Effector memory CD4-positive, alpha-beta T cell (primary cell): ENCODE results near the gene DCLK2.

Experiments used
- DNase-seq, 3 donors: peaks; one replicate each; pipeline ENCODE4 v3.0.0-alpha.2; 2020
- H3K27ac ChIP-seq: 2 replicates; pipeline ENCODE4 v1.7.0; 2013; ENCODE audit warnings: mild to moderate bottlenecking, low read length, moderate library complexity; ENCODE audit not compliant: insufficient read depth, poor library complexity, severe bottlenecking
- H3K27me3 ChIP-seq: replicated peaks from 2 replicates; pipeline ENCODE4 v1.7.0; 2013; ENCODE audit warnings: mild to moderate bottlenecking, low read length; ENCODE audit not compliant: insufficient read depth, control insufficient read depth, poor library complexity, severe bottlenecking
- H3K36me3 ChIP-seq: 2 replicates; pipeline ENCODE4 v1.7.0; 2013; ENCODE audit warnings: mild to moderate bottlenecking, low read length, moderate library complexity; ENCODE audit not compliant: control insufficient read depth, insufficient read depth
- H3K4me1 ChIP-seq: 2 replicates; pipeline ENCODE4 v1.7.0; 2013; ENCODE audit warnings: low read length, mild to moderate bottlenecking; ENCODE audit not compliant: control insufficient read depth, insufficient read depth, poor library complexity, severe bottlenecking
- H3K4me3 ChIP-seq: 2 replicates; pipeline ENCODE4 v1.7.0; 2013; ENCODE audit warnings: low read length, low read depth, mild to moderate bottlenecking; ENCODE audit not compliant: insufficient read depth, poor library complexity, severe bottlenecking
- H3K9me3 ChIP-seq: 2 replicates; pipeline ENCODE4 v1.7.0; 2013; ENCODE audit warnings: mild to moderate bottlenecking, low read length, moderate library complexity; ENCODE audit not compliant: control insufficient read depth

Gene DCLK2

GRCh38 chr4:150250998-150251651 is 172.9 kb downstream of the DCLK2 start:
- Histone ChIP-seq H3K27ac (no peak overlapping the region), H3K4me3 (no peak overlapping the region), H3K9me3 (no peaks in the 10 kb centered on the region), H3K4me1 (no peaks in the 10 kb centered on the region), H3K36me3 (no peaks in the 10 kb centered on the region), H3K27me3 (no peaks in the 10 kb centered on the region)
- no peak for DNase-seq

DNA sequence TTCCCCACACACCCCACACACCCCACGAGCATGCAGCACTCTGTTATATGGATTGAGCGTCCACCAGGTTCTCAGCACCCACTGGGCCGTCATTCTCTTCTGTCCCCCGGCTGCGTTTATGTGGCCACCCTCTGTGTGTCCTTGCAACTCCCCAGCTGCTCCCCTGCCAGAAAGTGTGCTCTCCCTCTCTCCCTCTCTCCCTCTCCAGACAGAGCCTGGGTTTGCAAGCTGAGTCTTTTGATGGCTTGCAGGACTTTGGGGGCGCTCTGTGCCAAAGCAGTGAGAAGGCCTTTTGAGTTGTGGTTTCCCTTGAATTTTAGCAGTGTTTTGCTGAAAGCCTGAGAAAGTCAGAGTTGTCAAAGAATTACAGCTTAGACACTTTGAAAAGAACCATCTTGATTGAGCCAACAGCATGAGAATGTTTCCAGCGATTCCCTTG is 173.5 kb downstream of the DCLK2 start:
- H3K27me3 ChIP-seq, result no peaks in the 10 kb centered on the region
- no peaks in the 10 kb centered on the region for H3K9me3 ChIP-seq
- no peak for DNase-seq
- no peak overlapping the region for H3K27ac ChIP-seq
- no peak overlapping the region for H3K4me3 ChIP-seq
- H3K4me1 ChIP-seq, result no peaks in the 10 kb centered on the region
- H3K36me3 ChIP-seq, result no peaks in the 10 kb centered on the region

- H3K27ac ChIP-seq, result no peak overlapping the region
- H3K27me3 ChIP-seq, result no peaks in the 10 kb centered on the region
- no peak for DNase-seq
- no peaks in the 10 kb centered on the region for H3K9me3 ChIP-seq
- H3K36me3 ChIP-seq, result no peaks in the 10 kb centered on the region
- no peak overlapping the region for H3K4me3 ChIP-seq
- no peaks in the 10 kb centered on the region for H3K4me1 ChIP-seq
Observed at GRCh38 chr4:150252306-150252705, 174.1 kb downstream of the DCLK2 start.

DNA sequence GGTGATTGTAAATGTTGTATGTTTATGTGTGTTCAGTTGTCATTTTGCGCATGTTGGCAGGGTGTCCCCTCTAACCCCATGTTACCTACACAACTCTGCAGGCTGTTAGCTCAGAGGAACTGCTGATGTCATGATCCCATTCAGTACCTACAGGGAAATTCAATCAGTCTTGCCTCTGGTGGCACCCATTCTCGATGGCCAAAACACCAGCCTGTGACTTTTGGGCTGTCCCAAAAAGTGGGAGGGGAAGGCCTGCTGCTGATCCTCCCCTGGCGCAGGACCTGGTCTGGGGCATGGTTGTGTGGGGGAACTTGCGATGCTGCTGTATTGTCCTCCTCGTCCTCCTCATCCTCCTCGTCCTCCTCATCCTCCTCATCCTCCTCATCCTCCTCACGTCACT is 174.5 kb downstream of the DCLK2 start:
- Histone ChIP-seq H3K9me3 (no peaks in the 10 kb centered on the region), H3K4me3 (no peak overlapping the region), H3K36me3 (no peaks in the 10 kb centered on the region), H3K4me1 (no peaks in the 10 kb centered on the region), H3K27me3 (no peaks in the 10 kb centered on the region), H3K27ac (no peak overlapping the region)
- DNase-seq, result no peak

GRCh38 chr4:150253416-150253815 is 175.2 kb downstream of the DCLK2 start:
- no peaks in the 10 kb centered on the region for H3K36me3 ChIP-seq
- no peaks in the 10 kb centered on the region for H3K9me3 ChIP-seq
- no peak overlapping the region for H3K4me3 ChIP-seq
- H3K27me3 ChIP-seq, result no peaks in the 10 kb centered on the region
- no peak for DNase-seq
- no peak overlapping the region for H3K27ac ChIP-seq
- no peaks in the 10 kb centered on the region for H3K4me1 ChIP-seq

- no peaks in the 10 kb centered on the region for H3K9me3 ChIP-seq
Observed at GRCh38 chr4:150253965-150254630, 175.9 kb downstream of the DCLK2 start.

DNA sequence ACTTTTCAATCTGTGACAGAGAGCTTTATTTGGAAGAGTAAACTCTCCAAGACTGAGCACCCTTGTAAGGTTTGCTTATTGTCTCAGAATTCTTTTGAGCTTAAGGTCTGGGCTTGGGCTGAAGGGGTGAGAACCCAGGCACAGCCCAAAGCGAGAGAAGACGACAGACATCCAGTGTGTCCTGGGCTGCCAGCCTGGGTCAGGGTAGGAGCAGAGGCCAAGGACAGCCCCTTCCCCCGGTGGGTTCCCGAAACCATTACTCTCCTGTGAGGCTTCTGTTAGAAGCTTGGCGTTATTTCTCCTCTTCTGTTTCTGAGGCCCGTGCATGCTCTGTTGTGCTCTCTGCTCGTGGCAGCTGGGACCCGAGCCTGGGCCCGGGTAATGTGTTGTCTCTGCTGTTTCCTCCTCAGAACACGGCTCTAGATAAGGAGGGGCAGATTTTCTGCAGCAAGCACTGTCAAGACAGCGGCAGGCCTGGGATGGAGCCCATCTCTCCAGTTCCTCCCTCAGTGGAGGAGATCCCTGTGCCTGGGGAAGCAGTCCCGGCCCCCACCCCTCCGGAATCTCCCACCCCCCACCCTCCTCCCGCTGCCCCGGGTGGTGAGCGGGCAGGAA is 177.5 kb downstream of the DCLK2 start:
- Histone ChIP-seq H3K36me3 (no peaks in the 10 kb centered on the region), H3K27ac (no peak overlapping the region), H3K9me3 (no peaks in the 10 kb centered on the region), H3K4me1 (no peaks in the 10 kb centered on the region), H3K27me3 (no peaks in the 10 kb centered on the region), H3K4me3 (no peak overlapping the region)
- no peak for DNase-seq

More at GRCh38 chr4:150253965-150254630, 175.9 kb downstream of the DCLK2 start:
- no peaks in the 10 kb centered on the region for H3K4me1 ChIP-seq
- no peak overlapping the region for H3K4me3 ChIP-seq
- H3K27me3 ChIP-seq, result no peaks in the 10 kb centered on the region
- DNase-seq, result no peak
- H3K36me3 ChIP-seq, result no peaks in the 10 kb centered on the region
- H3K27ac ChIP-seq, result no peak overlapping the region

DNA sequence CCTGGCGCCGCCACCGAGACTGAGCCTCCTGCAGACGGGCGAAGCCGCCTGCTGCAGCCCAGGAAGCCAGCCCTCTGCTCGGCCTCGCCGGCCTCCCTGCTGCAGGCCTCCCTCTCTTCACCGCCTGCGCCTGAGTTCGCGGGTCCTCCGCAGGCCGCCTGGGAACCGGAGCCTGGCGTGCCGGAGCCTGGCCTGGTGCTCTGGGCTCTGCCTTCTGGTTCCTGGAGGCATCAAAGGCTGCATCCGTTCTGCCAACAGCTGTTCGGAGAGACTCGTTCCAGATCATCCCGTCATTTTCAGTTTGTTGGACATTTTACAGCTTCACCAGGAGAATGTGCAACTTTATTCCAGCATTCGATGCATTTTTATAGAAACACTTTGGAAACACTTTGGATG is 178.0 kb downstream of the DCLK2 start:
- DNase-seq, result no peak
- Histone ChIP-seq H3K27me3 (no peaks in the 10 kb centered on the region), H3K9me3 (no peaks in the 10 kb centered on the region), H3K4me1 (no peaks in the 10 kb centered on the region), H3K36me3 (no peaks in the 10 kb centered on the region), H3K4me3 (no peak overlapping the region), H3K27ac (no peak overlapping the region)

- Histone ChIP-seq H3K4me3 (no peak overlapping the region), H3K36me3 (no peaks in the 10 kb centered on the region), H3K27ac (no peak overlapping the region), H3K9me3 (no peaks in the 10 kb centered on the region), H3K27me3 (no peaks in the 10 kb centered on the region), H3K4me1 (no peaks in the 10 kb centered on the region)
- DNase-seq, result no peak
Observed at GRCh38 chr4:150256841-150257730, 178.8 kb downstream of the DCLK2 start.
